SJSA1 (cell line): ENCODE results near the gene PTPRT. TPM values are rescaled to one million over a fixed set of nuclear protein-coding genes. Genes with fewer than 3 reads are reported as not detected.

Experiments
- DNase-seq, 2 experiments: peaks; one replicate each; pipeline ENCODE4 v3.0.0-alpha.2; 2015 to 2020; ENCODE audit warnings: low spot score in 2 of 2, low read depth in 1 of 2
- H3K27ac ChIP-seq: fragments of 250-450 bp; sonication (Bioruptor Pico); 2 replicates; pipeline ENCODE4 v1.5.1; 2020; ENCODE audit warnings: mild to moderate bottlenecking, moderate library complexity
- H3K27me3 ChIP-seq: fragments of 250-450 bp; sonication (Bioruptor Pico); replicated peaks from 2 replicates; pipeline ENCODE4 v1.5.1; 2020; ENCODE audit warnings: mild to moderate bottlenecking, moderate library complexity
- H3K36me3 ChIP-seq: fragments of 250-450 bp; sonication (Bioruptor Pico); 2 replicates; pipeline ENCODE4 v1.5.1; 2020; ENCODE audit warnings: mild to moderate bottlenecking
- H3K4me1 ChIP-seq: fragments of 250-450 bp; sonication (Bioruptor Pico); replicated peaks from 2 replicates; pipeline ENCODE4 v1.6.1; 2021; ENCODE audit warnings: mild to moderate bottlenecking
- H3K4me3 ChIP-seq: fragments of 250-450 bp; sonication (Bioruptor Pico); 2 replicates; pipeline ENCODE4 v1.5.1; 2020; ENCODE audit warnings: mild to moderate bottlenecking
- H3K9me3 ChIP-seq: fragments of 250-450 bp; sonication (Bioruptor Pico); replicated peaks from 2 replicates; pipeline ENCODE4 v1.5.1; 2020; ENCODE audit warnings: mild to moderate bottlenecking
- total RNA-seq: library from RNA; depleted of rRNA; stranded (reverse); fragments of >200 nt; shearing (Covaris generic); gene quantifications from 2 replicates; pipeline ENCODE4 v1.2.3, GENCODE V29; 2014

PTPRT gene
- total RNA-seq, 1 experiment from 2014 or later = not detected

- Histone ChIP-seq H3K27ac (no peak overlapping the region), H3K36me3 (no peaks in the 10 kb centered on the region), H3K27me3 (no peaks in the 10 kb centered on the region), H3K9me3 (no peaks in the 10 kb centered on the region; the same call in 1 of the 2 replicates), H3K4me3 (no peak overlapping the region), H3K4me1 (no peaks in the 10 kb centered on the region)
- no peak for DNase-seq
Measured at GRCh38 chr20:42864116-42864515, 325.6 kb downstream of the PTPRT start.

GRCh38 chr20:42862446-42862845, 327.3 kb downstream of the PTPRT start:
- H3K4me1 ChIP-seq = no peaks in the 10 kb centered on the region
- no peak overlapping the region for H3K4me3 ChIP-seq
- H3K9me3 ChIP-seq = no peaks in the 10 kb centered on the region; the same call in none of the 2 replicates
- H3K36me3 ChIP-seq = no peaks in the 10 kb centered on the region
- no peaks in the 10 kb centered on the region for H3K27me3 ChIP-seq
- DNase-seq = no peak
- no peak overlapping the region for H3K27ac ChIP-seq

GRCh38 chr20:42857446-42857845, 332.3 kb downstream of the PTPRT start:
- no peaks in the 10 kb centered on the region for H3K4me1 ChIP-seq
- no peak overlapping the region for H3K27ac ChIP-seq
- H3K27me3 ChIP-seq = no peaks in the 10 kb centered on the region
- no peaks in the 10 kb centered on the region; the same call in 1 of the 2 replicates for H3K9me3 ChIP-seq
- H3K4me3 ChIP-seq = no peak overlapping the region
- no peaks in the 10 kb centered on the region for H3K36me3 ChIP-seq
- no peak for DNase-seq

- no peak for DNase-seq
- H3K36me3 ChIP-seq = no peaks in the 10 kb centered on the region
- no peaks in the 10 kb centered on the region for H3K27me3 ChIP-seq
- no peaks in the 10 kb centered on the region; the same call in 1 of the 2 replicates for H3K9me3 ChIP-seq
- H3K4me3 ChIP-seq = no peak overlapping the region
- H3K4me1 ChIP-seq = no peaks in the 10 kb centered on the region
- H3K27ac ChIP-seq = no peak overlapping the region
Measured at GRCh38 chr20:42855896-42856295, 333.8 kb downstream of the PTPRT start.

- no peak for DNase-seq
- Histone ChIP-seq H3K9me3 (no peaks in the 10 kb centered on the region; the same call in 1 of the 2 replicates), H3K4me1 (no peaks in the 10 kb centered on the region), H3K4me3 (no peak overlapping the region), H3K36me3 (no peaks in the 10 kb centered on the region), H3K27ac (no peak overlapping the region), H3K27me3 (no peaks in the 10 kb centered on the region)
Measured at GRCh38 chr20:42852691-42853090, 337.0 kb downstream of the PTPRT start.

- DNase-seq = no peak
- no peaks in the 10 kb centered on the region for H3K36me3 ChIP-seq
- no peak overlapping the region for H3K4me3 ChIP-seq
- no peaks in the 10 kb centered on the region for H3K9me3 ChIP-seq
- H3K4me1 ChIP-seq = no peaks in the 10 kb centered on the region
- no peaks in the 10 kb centered on the region for H3K27me3 ChIP-seq
- H3K27ac ChIP-seq = no peak overlapping the region
Measured at GRCh38 chr20:42846784-42847490, 342.8 kb downstream of the PTPRT start.

GRCh38 chr20:42844751-42845150, 345.0 kb downstream of the PTPRT start:
- no peak overlapping the region for H3K4me3 ChIP-seq
- no peaks in the 10 kb centered on the region for H3K27me3 ChIP-seq
- no peaks in the 10 kb centered on the region for H3K4me1 ChIP-seq
- DNase-seq = no peak
- H3K27ac ChIP-seq = no peak overlapping the region
- no peaks in the 10 kb centered on the region for H3K36me3 ChIP-seq
- H3K9me3 ChIP-seq = no peaks in the 10 kb centered on the region; the same call in 1 of the 2 replicates

GRCh38 chr20:42837456-42837855, 352.2 kb downstream of the PTPRT start:
- no peak for DNase-seq
- Histone ChIP-seq H3K27me3 (no peaks in the 10 kb centered on the region), H3K27ac (no peak overlapping the region), H3K4me1 (no peaks in the 10 kb centered on the region), H3K36me3 (no peaks in the 10 kb centered on the region), H3K4me3 (no peak overlapping the region), H3K9me3 (no peaks in the 10 kb centered on the region; the same call in 1 of the 2 replicates)

- H3K27me3 ChIP-seq = no peaks in the 10 kb centered on the region
- no peak overlapping the region for H3K27ac ChIP-seq
- no peaks in the 10 kb centered on the region; the same call in 1 of the 2 replicates for H3K9me3 ChIP-seq
- DNase-seq = no peak
- no peaks in the 10 kb centered on the region for H3K4me1 ChIP-seq
- no peaks in the 10 kb centered on the region for H3K36me3 ChIP-seq
- no peak overlapping the region for H3K4me3 ChIP-seq
Measured at GRCh38 chr20:42836339-42836738, 353.4 kb downstream of the PTPRT start.

GRCh38 chr20:42807876-42808275, 381.8 kb downstream of the PTPRT start:
- no peak for DNase-seq
- Histone ChIP-seq H3K36me3 (no peaks in the 10 kb centered on the region), H3K4me3 (no peak overlapping the region), H3K27ac (no peak overlapping the region), H3K9me3 (no peaks in the 10 kb centered on the region; the same call in 1 of the 2 replicates), H3K4me1 (no peaks in the 10 kb centered on the region), H3K27me3 (no peaks in the 10 kb centered on the region)

GRCh38 chr20:42795111-42795695, 394.5 kb downstream of the PTPRT start:
- Histone ChIP-seq H3K4me1 (no peaks in the 10 kb centered on the region), H3K36me3 (no peaks in the 10 kb centered on the region), H3K9me3 (no peaks in the 10 kb centered on the region; the same call in 1 of the 2 replicates)

GRCh38 chr20:42792052-42792451, 397.7 kb downstream of the PTPRT start:
- Histone ChIP-seq H3K9me3 (no peaks in the 10 kb centered on the region), H3K27me3 (no peaks in the 10 kb centered on the region), H3K4me3 (no peak overlapping the region), H3K36me3 (no peaks in the 10 kb centered on the region), H3K27ac (no peak overlapping the region), H3K4me1 (no peaks in the 10 kb centered on the region)
- no peak for DNase-seq

More at GRCh38 chr20:42795111-42795695, 394.5 kb downstream of the PTPRT start:
- no peaks in the 10 kb centered on the region for H3K27me3 ChIP-seq
- no peak overlapping the region for H3K4me3 ChIP-seq
- no peak for DNase-seq
- H3K27ac ChIP-seq = no peak overlapping the region

- no peaks in the 10 kb centered on the region for H3K27me3 ChIP-seq
- H3K9me3 ChIP-seq = no peaks in the 10 kb centered on the region
- DNase-seq = no peak
- no peaks in the 10 kb centered on the region for H3K36me3 ChIP-seq
- H3K4me1 ChIP-seq = no peaks in the 10 kb centered on the region
- H3K4me3 ChIP-seq = no peak overlapping the region
- no peak overlapping the region for H3K27ac ChIP-seq
Measured at GRCh38 chr20:42790111-42790510, 399.6 kb downstream of the PTPRT start.

- Histone ChIP-seq H3K4me1 (no peaks in the 10 kb centered on the region), H3K27me3 (no peaks in the 10 kb centered on the region), H3K4me3 (no peak overlapping the region), H3K9me3 (no peaks in the 10 kb centered on the region), H3K27ac (no peak overlapping the region), H3K36me3 (no peaks in the 10 kb centered on the region)
- no peak for DNase-seq
Measured at GRCh38 chr20:42788707-42789106, 401.0 kb downstream of the PTPRT start.
